ENCODE measurements around the gene RRP36. TPM values are rescaled to one million over a fixed set of nuclear protein-coding genes. Genes with fewer than 3 reads are reported as not detected.
"Not testable (repeated sequence)": the region's sequence is repeated elsewhere in the genome, so short reads cannot be mapped to it uniquely, and the experiment has no call there.

Gene RRP36
- total RNA-seq, 1 experiment from 2014 or later, result 79.1 TPM

DNA sequence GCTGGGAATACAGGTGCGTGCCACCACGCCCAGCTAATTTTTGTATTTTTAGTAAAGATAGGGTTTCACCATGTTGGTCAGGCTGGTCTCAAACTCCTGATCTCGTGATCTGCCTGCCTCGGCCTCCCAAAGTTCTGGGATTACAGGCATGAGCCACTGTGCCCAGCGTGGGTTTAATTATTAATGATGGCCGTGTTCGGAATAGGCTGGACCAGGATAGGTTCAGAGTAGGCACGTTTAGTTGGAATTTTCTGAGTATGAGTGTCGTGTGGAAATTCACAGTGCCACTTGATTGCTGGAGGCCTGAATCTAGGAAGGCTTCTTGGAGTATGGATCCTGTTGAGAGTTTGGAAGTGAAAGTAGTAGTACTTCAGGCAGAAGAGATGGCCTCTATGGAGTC lies 23.2 kb upstream of the RRP36 start:
- in situ Hi-C loops (cut with HindIII; ENCODE audit: low pct_unique_long_range_greater_than_20kb, low sequenced_read_pairs), result not testable (repeated sequence)

DNA sequence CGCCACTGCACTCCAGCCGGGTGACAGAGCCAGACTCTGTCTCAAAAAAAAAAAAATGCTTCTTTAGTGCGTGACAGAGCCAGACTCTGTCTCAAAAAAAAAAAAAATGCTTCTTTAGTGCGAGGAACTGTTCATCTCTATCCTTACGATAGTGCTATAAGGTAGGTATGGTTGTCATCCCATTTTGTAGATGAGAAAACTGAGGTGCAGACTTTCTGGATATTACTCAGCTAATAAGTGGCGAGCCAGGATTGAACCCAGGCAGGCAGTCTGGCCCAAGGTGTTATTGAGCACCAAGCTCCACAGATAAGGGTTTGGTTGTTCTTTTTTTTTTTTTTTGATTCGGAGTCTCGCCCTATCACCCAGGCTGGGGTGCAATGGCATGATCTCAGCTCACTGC lies 19.6 kb upstream of the RRP36 start:
- in situ Hi-C loops (cut with HindIII; ENCODE audit: low pct_unique_long_range_greater_than_20kb, low sequenced_read_pairs), result no loop called here

More for the DNA sequence above, 23.2 kb upstream of the RRP36 start:
- DNase-seq (ENCODE audit: low read depth), result not testable (repeated sequence)

DNA sequence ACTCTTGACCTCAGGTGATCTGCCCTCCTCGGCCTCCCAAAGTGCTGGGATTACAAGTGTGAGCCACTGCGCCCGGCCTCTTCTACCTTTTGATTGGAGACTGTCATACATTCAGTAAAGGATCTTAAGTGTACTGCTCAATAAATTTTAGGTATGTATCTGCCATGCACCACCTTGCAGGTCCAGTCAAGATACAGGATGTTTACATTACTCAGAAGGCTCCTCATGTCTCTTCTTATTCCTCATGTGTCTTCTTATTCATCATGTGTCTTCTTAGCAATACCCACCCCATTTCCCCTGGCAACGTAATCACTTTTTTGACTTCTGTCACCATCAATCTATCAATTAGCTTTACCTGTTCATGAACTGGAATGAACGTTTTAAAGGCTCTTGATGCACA lies 15.6 kb upstream of the RRP36 start:
- in situ Hi-C loops (cut with HindIII; ENCODE audit: low pct_unique_long_range_greater_than_20kb, low sequenced_read_pairs), result no loop called here
- DNase-seq (ENCODE audit: low read depth), result no peak

More for the DNA sequence above, 19.6 kb upstream of the RRP36 start:
- DNase-seq (ENCODE audit: low read depth), result no peak

DNA sequence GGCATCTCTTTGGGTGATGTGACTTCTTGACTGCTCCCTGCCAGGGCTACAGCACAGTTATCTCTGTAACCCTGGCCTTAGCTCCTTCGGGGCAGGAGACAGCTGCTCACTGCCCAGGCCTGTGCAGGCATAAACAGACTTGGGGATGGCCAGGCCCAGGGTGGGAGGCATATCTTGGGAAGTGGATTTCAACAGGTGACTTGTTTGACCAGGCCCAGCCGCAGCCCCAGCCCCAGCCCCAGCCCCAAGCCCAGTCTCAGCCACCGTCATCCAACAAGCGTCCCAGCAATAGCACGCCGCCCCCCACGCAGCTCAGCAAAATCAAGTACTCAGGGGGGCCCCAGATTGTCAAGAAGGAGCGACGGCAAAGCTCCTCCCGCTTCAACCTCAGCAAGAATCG lies 15.2 kb upstream of the RRP36 start:
- in situ Hi-C loops (cut with HindIII; ENCODE audit: low pct_unique_long_range_greater_than_20kb, low sequenced_read_pairs), result no loop called here
- no peak for DNase-seq (ENCODE audit: low read depth)

DNA sequence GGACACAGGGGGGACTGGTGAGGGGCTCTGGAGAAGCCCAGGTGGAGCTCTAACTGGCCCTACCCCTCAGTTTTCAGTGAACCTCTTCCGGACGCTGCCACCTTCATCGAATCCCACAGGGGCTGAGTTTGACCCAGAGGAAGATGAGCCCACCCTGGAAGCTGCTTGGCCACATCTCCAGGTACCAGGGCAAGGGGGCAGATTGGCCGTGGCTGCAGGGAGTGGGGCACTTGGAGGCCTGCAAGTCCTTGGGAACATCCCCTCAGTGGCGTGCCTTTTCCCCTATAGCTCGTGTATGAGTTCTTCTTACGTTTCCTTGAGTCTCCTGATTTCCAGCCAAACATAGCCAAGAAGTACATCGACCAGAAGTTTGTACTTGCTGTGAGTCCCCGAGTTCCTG lies 14.3 kb upstream of the RRP36 start:
- no peak for DNase-seq (ENCODE audit: low read depth)
- in situ Hi-C loops (cut with HindIII; ENCODE audit: low pct_unique_long_range_greater_than_20kb, low sequenced_read_pairs), result no loop called here

DNA sequence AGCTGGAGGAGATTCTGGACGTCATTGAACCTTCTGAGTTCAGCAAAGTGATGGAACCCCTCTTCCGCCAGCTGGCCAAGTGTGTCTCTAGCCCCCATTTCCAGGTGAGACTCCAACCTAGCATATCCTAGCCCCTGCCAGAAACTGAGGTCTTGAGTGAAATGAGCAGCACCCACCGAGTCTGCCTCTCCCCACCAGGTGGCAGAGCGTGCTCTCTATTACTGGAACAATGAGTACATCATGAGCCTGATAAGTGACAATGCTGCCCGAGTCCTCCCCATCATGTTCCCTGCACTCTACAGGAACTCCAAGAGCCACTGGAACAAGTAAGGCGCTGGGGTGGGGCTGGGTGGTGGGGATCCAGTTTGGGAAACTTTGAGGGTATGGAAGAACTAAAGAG lies 12.3 kb upstream of the RRP36 start:
- DNase-seq (ENCODE audit: low read depth), result peak; percentile 30
- in situ Hi-C loops (cut with HindIII; ENCODE audit: low pct_unique_long_range_greater_than_20kb, low sequenced_read_pairs), result no loop called here

DNA sequence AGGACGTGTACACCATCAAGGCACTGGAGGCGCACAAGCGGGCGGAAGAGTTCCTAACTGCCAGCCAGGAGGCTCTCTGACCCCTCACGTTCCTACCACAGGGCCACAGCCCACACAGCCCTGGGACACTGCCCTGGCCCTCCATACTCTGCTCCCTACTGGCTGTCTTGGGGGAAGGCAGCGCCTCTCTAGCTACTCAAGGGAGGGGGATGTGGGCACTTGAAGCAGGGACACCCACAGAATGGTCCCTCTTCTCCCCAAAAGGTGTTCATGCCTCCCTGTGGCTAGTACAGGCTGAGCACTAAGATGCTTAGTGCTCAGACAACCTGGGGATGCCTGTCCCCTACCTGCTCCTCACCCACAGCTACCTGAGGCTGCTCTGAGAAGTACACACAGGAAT lies 10.2 kb upstream of the RRP36 start:
- DNase-seq (ENCODE audit: low read depth), result no peak
- in situ Hi-C loops (cut with HindIII; ENCODE audit: low pct_unique_long_range_greater_than_20kb, low sequenced_read_pairs), result no loop called here

DNA sequence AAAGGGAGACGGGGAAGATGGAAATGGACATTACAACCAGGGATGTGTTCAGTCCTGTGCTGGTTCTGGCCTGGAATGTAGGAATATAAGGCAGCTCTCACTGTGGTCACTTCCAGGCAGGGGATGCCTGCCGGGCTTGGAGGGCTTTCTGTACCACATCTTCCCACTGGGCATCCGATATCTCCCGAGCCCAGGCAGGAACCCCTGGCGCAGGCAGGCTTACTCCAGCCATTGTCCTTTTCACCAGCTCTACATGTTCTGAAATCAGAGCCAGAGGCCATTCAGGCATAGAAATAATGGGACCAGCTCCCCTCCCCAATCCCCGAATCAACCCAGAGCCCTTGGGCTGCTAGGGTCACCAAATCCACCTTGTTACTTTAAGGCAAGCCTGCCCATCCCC lies 9.1 kb upstream of the RRP36 start:
- no peak for DNase-seq (ENCODE audit: low read depth)
- in situ Hi-C loops (cut with HindIII; ENCODE audit: low pct_unique_long_range_greater_than_20kb, low sequenced_read_pairs), result no loop called here

DNA sequence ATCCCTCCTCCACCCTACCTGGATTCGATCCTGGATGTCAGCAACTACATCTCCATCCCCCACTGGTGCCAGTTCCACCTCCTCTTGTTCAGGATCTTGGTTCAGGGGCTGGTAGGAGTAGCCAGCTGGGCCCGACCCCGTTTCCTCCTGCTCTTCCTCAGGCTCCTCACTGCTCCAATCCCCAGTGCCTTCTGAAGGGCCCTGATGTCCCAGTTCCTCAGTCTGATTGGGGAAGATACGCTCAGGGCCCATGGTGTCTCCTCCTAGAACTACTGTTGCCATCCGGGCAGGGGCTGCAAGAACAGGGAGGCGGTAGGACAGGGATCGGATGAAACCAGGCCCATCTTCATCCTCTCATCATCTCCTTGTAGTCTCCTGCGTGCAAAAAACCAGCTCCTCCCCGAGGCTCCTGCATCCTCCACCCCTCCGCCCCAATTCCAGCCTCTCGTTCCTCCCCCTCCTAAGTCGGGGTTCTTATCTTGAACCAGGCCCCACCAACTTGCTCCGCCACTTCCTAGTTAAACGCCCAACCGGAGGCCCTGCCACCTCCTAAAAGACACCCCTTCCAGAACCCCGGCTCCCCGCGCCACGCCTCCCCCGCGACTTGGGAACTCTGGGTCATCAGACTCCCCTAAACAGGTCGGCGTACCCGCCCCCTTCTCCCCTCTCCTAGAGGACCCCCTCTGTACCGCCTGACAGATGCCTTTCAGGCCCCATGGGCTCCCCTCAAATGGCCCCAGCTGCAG lies 8.2 kb upstream of the RRP36 start:
- no peak for DNase-seq (ENCODE audit: low read depth)
- in situ Hi-C loops (cut with HindIII; ENCODE audit: low pct_unique_long_range_greater_than_20kb, low sequenced_read_pairs), result no loop called here

DNA sequence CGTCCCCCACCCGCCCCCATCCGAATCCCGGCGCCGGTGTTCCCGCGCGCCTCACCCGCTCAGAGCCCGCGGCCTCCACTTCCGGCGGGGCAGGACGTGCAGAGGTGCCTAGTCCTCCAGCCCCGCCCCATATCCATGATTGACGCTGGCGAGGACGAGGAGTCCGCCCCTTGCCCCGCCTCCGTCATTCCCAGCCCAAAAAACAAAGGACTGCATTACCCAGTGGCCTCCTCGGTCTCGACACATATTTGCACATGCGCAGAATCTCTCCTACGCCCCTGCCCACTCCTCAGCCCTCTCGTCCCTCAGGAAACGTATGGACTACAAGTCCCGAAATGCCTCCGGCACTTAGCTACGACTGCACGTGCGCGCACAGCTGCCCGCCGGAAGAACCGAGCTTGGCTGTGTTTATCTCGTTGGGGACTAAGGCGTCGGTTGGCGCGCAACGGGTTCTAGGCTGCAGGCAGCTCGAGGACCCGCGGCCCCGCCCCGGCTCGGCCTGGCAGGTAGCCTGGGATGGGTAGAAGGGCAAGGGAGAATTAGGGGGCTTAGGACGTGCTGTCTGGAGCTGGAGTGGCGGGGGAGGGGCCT lies 7.5 kb upstream of the RRP36 start, which contains the start of the genes KLHDC3 and MEA1:
KLHDC3 (plus strand) TSS at position 407 of the 591 bp plus-strand sequence. CDS start 2,944 bp downstream, outside the sequence.
MEA1 (minus strand) TSS at position 104 of the 591 bp plus-strand sequence. CDS start 133 bp downstream, outside the sequence.
- in situ Hi-C loops (cut with HindIII; ENCODE audit: low pct_unique_long_range_greater_than_20kb, low sequenced_read_pairs), result no loop called here
- peak; percentile 100 for DNase-seq (ENCODE audit: low read depth)

DNA sequence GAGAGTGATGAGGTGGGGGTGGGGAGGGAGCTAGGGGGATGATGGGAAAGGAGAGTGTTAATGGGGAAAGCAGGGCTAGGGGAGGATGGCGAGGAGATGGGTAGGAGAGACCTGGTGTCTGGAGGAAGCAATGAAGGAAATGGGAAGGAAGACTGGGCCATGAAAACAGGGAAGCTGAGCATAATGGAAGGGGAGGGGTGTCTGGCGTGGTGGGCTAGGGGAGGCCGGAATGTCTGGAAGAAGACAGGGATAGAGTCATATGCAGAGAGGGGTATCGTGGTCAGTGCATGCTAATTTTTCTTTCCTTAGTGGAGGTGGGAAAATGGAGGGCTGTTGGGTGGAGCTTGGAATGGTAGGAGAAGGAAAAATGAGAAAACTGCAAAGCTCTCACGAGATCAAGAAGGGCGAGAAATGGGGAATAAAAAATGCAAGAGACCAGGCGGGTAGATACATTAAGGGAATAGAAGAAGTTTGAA lies 7.0 kb upstream of the RRP36 start:
- in situ Hi-C loops (cut with HindIII; ENCODE audit: low pct_unique_long_range_greater_than_20kb, low sequenced_read_pairs), result no loop called here
- DNase-seq (ENCODE audit: low read depth), result peak; percentile 27

DNA sequence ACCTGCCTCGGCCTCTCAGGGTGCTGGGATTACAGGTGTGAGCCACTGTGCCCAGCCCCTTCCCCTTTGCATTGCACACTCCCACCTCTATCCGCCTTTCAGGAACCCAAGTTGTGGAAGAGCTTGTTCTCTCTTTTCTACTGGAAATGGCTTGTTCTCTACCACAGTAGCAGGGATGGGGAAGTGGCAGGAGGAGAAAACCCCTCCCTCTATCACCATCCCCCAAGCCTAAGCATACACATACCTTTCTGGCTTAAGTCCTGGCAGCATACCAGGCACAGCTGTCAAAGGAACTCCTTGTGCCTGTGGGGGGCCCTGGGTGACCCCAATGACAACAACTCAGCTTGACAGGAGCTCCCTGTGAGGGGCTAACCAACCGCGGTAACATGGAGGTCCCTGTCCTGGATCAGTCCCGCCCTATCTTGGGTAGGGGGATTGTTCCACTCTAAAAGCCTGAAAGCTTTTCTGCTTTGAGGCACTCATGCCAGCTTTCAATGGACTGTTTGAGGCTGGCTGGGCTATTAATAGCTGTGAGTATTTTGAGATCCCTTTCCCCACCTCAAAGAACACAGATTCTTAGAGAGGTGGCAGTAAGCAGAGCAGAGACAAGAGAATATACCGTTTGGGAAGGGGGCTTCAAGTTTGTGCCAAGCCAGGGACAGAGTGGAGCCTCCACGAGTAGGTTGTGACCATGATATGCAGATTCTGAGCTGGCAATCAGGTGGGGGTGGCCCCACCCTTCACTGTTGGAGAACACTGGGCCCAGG lies 5.1 kb upstream of the RRP36 start:
- in situ Hi-C loops (cut with HindIII; ENCODE audit: low pct_unique_long_range_greater_than_20kb, low sequenced_read_pairs), result no loop called here
- no peak for DNase-seq (ENCODE audit: low read depth)

DNA sequence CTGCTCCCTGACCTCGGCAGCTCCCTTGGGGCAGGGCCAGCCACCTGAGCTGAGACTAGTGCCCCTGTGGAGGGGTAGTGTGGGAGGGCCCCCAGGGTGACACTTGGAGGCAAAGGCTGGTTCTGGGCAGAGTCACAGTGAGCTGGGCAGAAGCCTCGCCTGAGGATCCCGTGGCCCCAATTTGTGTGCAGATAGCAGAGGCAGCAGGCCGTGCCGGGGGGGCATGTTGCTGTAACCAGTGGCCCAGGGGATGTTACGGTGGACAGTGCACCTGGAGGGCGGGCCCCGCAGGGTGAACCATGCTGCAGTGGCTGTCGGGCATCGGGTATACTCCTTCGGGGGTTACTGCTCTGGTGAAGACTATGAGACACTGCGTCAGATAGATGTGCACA lies 4.5 kb upstream of the RRP36 start:
- DNase-seq (ENCODE audit: low read depth), result no peak
- in situ Hi-C loops (cut with HindIII; ENCODE audit: low pct_unique_long_range_greater_than_20kb, low sequenced_read_pairs), result no loop called here

DNA sequence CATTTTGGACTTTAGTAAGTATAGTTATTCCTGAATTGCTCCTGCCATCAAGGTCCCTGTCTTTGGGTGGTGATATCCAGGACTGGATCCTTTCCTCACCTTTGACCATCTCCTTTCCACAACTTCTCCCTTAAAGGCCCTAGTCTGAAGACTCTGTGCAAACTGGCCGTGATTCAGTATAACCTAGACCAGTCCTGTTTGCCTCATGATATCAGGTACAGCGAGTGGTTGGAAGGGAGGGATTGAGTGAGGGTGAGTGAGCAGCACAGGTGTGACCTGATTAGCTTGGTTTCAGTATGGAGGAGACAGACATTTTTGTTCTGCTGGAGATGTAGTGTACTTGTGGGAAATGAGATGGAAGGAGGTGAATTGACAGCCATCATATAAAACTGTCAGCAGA lies 2.3 kb upstream of the RRP36 start:
- in situ Hi-C loops (cut with HindIII; ENCODE audit: low pct_unique_long_range_greater_than_20kb, low sequenced_read_pairs), result no loop called here
- DNase-seq (ENCODE audit: low read depth), result no peak

DNA sequence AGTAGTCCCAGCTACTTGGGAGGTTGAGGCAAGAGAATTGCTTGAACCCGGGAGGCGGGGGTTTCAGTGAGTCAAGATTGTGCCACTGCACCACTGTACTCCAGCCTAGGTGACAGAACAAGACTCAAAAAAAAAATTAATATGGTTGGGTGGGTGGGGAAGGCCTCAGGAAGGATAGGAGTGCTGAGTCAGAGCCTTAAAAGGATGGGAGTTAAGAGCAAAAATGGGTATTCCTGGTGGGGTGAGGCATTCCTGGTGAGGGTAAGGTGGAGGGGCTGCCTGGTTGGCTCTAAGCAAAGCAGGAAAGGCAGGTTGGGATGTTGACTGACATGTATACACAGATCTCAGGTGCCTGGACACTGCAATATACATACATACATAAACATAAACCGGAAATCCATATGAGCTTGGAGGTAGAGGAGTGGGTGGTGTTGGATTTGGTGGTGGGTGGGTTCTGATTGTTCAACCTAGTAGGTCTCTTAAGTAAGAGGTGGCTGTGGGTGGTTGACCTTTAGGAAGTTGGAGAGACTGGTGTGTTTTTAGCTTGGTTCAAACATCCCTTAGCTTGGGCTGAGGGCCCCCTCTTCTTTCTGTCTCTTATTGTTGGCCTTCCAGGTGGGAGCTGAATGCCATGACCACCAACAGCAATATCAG lies 1.2 kb upstream of the RRP36 start:
- no peak for DNase-seq (ENCODE audit: low read depth)
- in situ Hi-C loops (cut with HindIII; ENCODE audit: low pct_unique_long_range_greater_than_20kb, low sequenced_read_pairs), result no loop called here

DNA sequence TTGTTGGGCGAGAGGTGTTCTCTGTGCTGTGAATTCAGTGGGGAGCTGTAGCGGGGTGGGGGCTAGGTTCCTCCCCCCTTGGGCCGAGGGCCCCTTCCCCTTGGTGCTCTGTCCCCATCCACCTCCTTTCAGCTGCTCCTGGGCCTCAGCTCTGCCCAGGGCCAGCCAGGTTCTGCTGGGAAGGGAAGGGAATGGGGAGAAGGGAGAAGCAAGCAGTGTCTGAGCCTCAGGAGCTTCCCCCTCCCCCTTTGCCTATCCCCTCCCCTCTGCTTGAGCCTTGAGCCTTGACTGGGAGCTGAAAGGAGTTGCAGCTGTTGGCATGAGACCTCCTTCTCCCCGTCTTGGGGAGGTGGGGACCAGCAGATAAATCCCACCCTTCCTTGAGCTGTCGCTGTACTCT lies 576 bp upstream of the RRP36 start:
- no peak for DNase-seq (ENCODE audit: low read depth)
- in situ Hi-C loops (cut with HindIII; ENCODE audit: low pct_unique_long_range_greater_than_20kb, low sequenced_read_pairs), result no loop called here

DNA sequence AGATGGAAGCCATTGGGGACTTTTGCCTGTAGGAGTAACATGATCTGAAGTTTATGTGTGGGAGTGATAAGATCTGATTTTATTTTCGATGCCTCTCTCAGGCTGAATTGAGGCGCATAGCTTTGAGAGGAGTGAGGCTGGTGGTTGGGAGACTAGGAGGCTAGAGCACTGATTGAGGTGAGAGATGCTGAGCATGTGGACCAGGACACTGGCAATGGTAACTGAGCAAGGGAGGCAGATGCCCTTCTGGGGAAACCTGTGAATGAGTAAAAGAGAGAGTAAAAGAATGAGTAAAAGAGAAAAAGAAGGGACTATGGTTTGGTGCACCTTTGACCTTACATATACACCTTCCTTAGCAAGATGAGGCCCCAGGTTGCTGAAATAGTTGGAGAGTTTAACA lies 3.0 kb downstream of the RRP36 start:
- no peak for DNase-seq (ENCODE audit: low read depth)
- in situ Hi-C loops (cut with HindIII; ENCODE audit: low pct_unique_long_range_greater_than_20kb, low sequenced_read_pairs), result no loop called here

DNA sequence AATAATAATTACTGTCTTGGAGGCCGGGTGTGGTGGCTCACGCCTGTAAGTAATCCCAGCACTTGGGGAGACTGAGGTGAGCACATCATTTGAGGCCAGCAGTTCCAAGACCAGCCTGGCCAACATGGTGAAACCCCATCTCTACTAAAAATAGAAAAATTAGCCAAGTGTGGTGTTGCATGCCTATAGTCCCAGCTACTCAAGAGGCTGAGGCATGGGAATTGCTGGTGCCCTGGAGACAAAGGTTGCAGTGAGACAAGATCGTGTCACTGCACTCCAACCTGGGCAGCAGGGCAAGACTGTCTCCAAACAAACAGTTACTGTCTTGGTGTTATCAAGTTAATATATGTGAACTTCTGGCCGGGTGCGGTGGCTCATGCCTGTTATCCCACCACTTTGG lies 4.9 kb downstream of the RRP36 start:
- in situ Hi-C loops (cut with HindIII; ENCODE audit: low pct_unique_long_range_greater_than_20kb, low sequenced_read_pairs), result no loop called here
- DNase-seq (ENCODE audit: low read depth), result no peak

DNA sequence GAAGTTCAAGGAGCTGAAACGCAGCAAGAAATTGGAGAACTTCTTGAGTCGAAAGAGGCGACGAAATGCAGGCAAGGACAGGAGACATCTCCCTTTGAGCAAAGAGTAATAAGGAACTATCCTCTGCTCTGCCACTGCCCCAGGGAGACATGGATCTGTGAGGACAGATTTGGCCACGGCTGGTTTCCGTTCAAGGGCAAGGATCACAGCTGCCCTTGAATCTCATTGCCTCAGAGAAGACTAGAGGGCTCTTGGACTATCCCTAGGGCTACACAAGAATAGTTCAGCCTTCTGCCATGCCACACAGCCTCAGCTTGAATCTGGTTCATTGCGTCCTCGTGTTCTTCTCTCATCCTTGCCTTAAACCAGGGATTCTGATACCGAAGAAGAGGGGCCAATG lies 7.7 kb downstream of the RRP36 start:
- in situ Hi-C loops (cut with HindIII; ENCODE audit: low pct_unique_long_range_greater_than_20kb, low sequenced_read_pairs), result no loop called here
- no peak for DNase-seq (ENCODE audit: low read depth)
